ENCODE measurements around the gene P2RY10. TPM values are rescaled to one million over a fixed set of nuclear protein-coding genes. Genes with fewer than 3 reads are reported as not detected.

P2RY10 gene
- polyA plus RNA-seq, 1 experiment: not detected

DNA sequence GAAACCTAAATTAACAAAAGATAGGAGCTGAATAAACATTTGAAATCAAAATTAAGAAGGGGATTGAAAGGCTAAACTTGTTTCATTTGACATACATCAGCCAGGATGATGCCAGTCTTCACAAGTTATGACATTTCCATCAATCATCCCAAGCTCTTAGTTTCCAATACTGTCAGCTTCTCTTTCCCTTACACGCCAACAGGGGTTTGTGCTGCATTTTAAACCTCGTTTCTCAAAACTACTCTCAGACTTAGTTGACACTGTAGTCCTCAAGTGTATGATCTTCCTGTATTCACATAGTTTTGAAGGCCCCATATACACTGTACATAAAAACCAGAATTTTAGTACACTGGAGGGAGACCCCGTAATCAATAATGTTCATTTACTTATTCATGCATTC is 840 bp upstream of the P2RY10 start:
- Histone ChIP-seq H3K27me3 (ENCODE audit: control insufficient read depth, insufficient read depth, low read length) (no peaks in the 10 kb centered on the region), H3K9me3 (ENCODE audit: control insufficient read depth, insufficient read depth, low read length) (no peaks in the 10 kb centered on the region; the same call in 1 of the 2 replicates), H3K27ac (ENCODE audit: low read depth, low read length) (no peak overlapping the region), H3K4me3 (ENCODE audit: low read depth, low read length) (no peak overlapping the region)
- no peak for DNase-seq (ENCODE audit: low read depth, low spot score)
- TF ChIP-seq, protein P1, sequence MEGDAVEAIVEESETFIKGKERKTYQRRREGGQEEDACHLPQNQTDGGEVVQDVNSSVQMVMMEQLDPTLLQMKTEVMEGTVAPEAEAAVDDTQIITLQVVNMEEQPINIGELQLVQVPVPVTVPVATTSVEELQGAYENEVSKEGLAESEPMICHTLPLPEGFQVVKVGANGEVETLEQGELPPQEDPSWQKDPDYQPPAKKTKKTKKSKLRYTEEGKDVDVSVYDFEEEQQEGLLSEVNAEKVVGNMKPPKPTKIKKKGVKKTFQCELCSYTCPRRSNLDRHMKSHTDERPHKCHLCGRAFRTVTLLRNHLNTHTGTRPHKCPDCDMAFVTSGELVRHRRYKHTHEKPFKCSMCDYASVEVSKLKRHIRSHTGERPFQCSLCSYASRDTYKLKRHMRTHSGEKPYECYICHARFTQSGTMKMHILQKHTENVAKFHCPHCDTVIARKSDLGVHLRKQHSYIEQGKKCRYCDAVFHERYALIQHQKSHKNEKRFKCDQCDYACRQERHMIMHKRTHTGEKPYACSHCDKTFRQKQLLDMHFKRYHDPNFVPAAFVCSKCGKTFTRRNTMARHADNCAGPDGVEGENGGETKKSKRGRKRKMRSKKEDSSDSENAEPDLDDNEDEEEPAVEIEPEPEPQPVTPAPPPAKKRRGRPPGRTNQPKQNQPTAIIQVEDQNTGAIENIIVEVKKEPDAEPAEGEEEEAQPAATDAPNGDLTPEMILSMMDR (IDR thresholded peaks at IDR 0.05; ENCODE audit: low read depth, low read length): no peak
- CTCF ChIA-PET: no interaction called here
- POLR2A ChIA-PET: no interaction called here

- no peak for DNase-seq (ENCODE audit: low read depth, low spot score)
- H3K27ac ChIP-seq (ENCODE audit: low read depth, low read length): no peak overlapping the region
- H3K9me3 ChIP-seq (ENCODE audit: control insufficient read depth, insufficient read depth, low read length): no peaks in the 10 kb centered on the region; the same call in 1 of the 2 replicates
- no peak overlapping the region for H3K4me3 ChIP-seq (ENCODE audit: low read depth, low read length)
- TF ChIP-seq, protein P1 (IDR thresholded peaks at IDR 0.05; ENCODE audit: low read depth, low read length): no peak
- no peaks in the 10 kb centered on the region for H3K27me3 ChIP-seq (ENCODE audit: control insufficient read depth, insufficient read depth, low read length)
- CTCF ChIA-PET: no interaction called here
- POLR2A ChIA-PET: no interaction called here
These were observed 1.2 kb downstream of the P2RY10 start for GRCh38 chrX:78946178-78946931.

DNA sequence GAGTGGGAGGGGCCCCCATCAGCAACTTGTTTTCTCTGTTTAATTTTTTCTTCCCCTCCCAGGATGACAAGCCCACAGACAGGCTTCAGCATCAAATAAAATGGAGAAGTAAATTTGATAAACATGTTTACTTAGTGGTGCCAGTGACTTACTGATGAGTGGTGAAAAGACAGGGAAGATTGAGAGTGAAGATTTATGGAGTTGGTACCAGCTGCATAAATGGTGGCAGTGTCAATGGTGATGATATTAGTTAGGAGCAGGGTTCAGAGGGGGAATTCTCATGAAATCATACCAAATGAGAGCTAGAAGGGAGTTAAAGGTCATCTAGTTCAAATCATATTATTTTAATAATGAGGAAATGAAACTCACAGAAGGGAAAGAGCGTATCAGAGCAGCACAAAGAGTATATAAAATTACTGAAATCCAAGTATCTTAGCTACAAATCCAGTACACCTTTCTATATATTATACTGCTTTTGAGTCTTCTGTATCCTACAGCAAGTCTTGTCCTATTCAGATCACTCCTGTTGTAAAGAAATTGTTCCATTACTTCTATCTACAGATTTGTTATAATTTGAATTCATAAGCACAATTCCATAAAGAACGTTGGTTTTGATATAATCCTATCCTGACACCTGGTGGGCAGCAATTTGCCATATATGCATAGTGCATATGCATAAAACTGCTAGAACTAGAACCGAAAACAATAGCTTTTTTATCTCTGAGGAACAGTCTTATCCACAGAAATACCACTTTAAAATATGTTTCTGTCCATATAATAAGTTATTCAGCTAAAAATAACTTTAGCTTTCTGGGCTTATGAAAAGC is 5.0 kb downstream of the P2RY10 start:
- Histone ChIP-seq H3K27me3 (ENCODE audit: control insufficient read depth, insufficient read depth, low read length) (no peaks in the 10 kb centered on the region), H3K4me3 (ENCODE audit: low read depth, low read length) (no peak overlapping the region), H3K9me3 (ENCODE audit: control insufficient read depth, insufficient read depth, low read length) (no peaks in the 10 kb centered on the region; the same call in 1 of the 2 replicates), H3K27ac (ENCODE audit: low read depth, low read length) (no peak overlapping the region)
- DNase-seq (ENCODE audit: low read depth, low spot score): no peak
- ChIA-PET POLR2A (no interaction called here), CTCF (no interaction called here)
- TF ChIP-seq, protein P1 (IDR thresholded peaks at IDR 0.05; ENCODE audit: low read depth, low read length): no peak

- Histone ChIP-seq H3K9me3 (ENCODE audit: control insufficient read depth, insufficient read depth, low read length) (no peaks in the 10 kb centered on the region; the same call in 1 of the 2 replicates), H3K4me3 (ENCODE audit: low read depth, low read length) (no peak overlapping the region), H3K27ac (ENCODE audit: low read depth, low read length) (no peak overlapping the region), H3K27me3 (ENCODE audit: control insufficient read depth, insufficient read depth, low read length) (no peaks in the 10 kb centered on the region)
- ChIA-PET POLR2A (no interaction called here), CTCF (no interaction called here)
- no peak for DNase-seq (ENCODE audit: low read depth, low spot score)
- TF ChIP-seq, protein P1 (IDR thresholded peaks at IDR 0.05; ENCODE audit: low read depth, low read length): no peak
These were observed 12.0 kb downstream of the P2RY10 start for GRCh38 chrX:78957049-78957767.

Measured in AG04450 (cell line).